Psoas muscle (tissue), 8 donors: ENCODE data around the gene GRID1. TPM values are rescaled to one million over a fixed set of nuclear protein-coding genes. Genes with fewer than 3 reads are reported as not detected.
A peak's percentile ranks its signal among the peaks of the same experiment; 100 is the strongest.

Experiments
- ATAC-seq, 4 donors: fragments of 200-7000 bp; cut with Tn5 transposase; one replicate each; pipeline ENCODE4 v1.9.1; 2020; ENCODE audit warnings: moderate library complexity in 3 of 4, mild to moderate bottlenecking in 2 of 4
- DNase-seq, 2 donors: peaks; one replicate each; pipeline ENCODE4 v3.0.0-alpha.2; 2020
- H3K27ac ChIP-seq: fragments of 200-600 bp; one replicate; pipeline ENCODE4 v1.8.0; 2022
- H3K27me3 ChIP-seq, 3 donors: fragments of 200-600 bp in 1 of 3; one replicate each; pipeline versions ENCODE4 v1.6.1 to v1.8.0; 2013 to 2022; ENCODE audit warnings: low read length in 2 of 3, mild to moderate bottlenecking in 2 of 3, moderate library complexity in 1 of 3; ENCODE audit not compliant: insufficient read depth in 3 of 3
- H3K36me3 ChIP-seq, 2 donors: fragments of 200-600 bp in 1 of 2; one replicate each; pipeline versions ENCODE4 v1.6.1 to v1.8.0; 2013 to 2022; ENCODE audit warnings: low read depth in 1 of 2, mild to moderate bottlenecking in 1 of 2, moderate library complexity in 1 of 2; ENCODE audit not compliant: insufficient read depth in 1 of 2
- H3K4me1 ChIP-seq: fragments of 200-600 bp; one replicate; pipeline ENCODE4 v1.8.0; 2022
- H3K4me3 ChIP-seq: fragments of 200-600 bp; one replicate; pipeline ENCODE4 v1.8.0; 2022; ENCODE audit warnings: mild to moderate bottlenecking
- H3K9me3 ChIP-seq: fragments of 200-600 bp; one replicate; pipeline ENCODE4 v1.8.0; 2022
- CTCF ChIP-seq: fragments of 200-600 bp; IDR thresholded peaks from one replicate; pipeline ENCODE4 v1.8.0; 2022; ENCODE audit warnings: antibody characterized with exemption
- WGBS, 3 donors: extraction: QIAGEN DNeasy Blood & Tissue Kit; methylation state at CpG; one replicate each; pipeline versions ENCODE4 v1.1.6 to v1.1.7; 2013; 5-methylcytosine and 5-hydroxymethylcytosine counted together
- intact Hi-C, 2 donors: fragments of 100-400 bp; cut with DNase I; formaldehyde crosslinking; loops; one replicate each; pipeline versions ENCODE4 v1.11.0 to v1.14.2; 2022
- polyA plus RNA-seq, 3 donors: library from polyadenylated mRNA; stranded (reverse); fragments of 200-250 nt; gene quantifications; one replicate each; pipeline ENCODE4 v1.2.3, GENCODE V29; 2013
- total RNA-seq, 4 donors: library from RNA; stranded (reverse); fragmentation: NEBNext Ultra II Directional in 2 of 4; extraction: Animal tissue kit (Norgen Biotek cat#: 25700) in 2 of 4; gene quantifications; one replicate each; pipeline versions ENCODE4 v1.2.1 to v1.2.4, GENCODE V29; 2021 to 2023
- donor health status: healthy with polysubstance abuse.
- donor health status: DM: no; HTN: no; CAD: no; lungs with moderate emphysema.
- donor health status: Bipolar disorder and iron deficiency.
- donor health status: healthy.
- donor health status: DM: yes; HTN: yes; CAD: no.
- donor health status: DM: no; HTN: no; CAD: no.
- donor health status: DM: no; HTN: no; CAD: no.
- donor health status: DM: yes; HTN: yes; CAD: no.

GRID1 gene
- total and polyA plus RNA-seq, 7 donors = 0.17 to 0.56 (median 0.24) TPM

GRCh38 chr10:85873063-85873462 is 493.5 kb downstream of the GRID1 start:
- no peak overlapping the region for H3K4me3 ChIP-seq
- TF ChIP-seq CTCF = no peak
- ATAC-seq (no peak), DNase-seq (no peak)
- intact Hi-C loops = no loop called here
- no peaks in the 10 kb centered on the region for H3K27me3 ChIP-seq
- no peak overlapping the region for H3K27ac ChIP-seq
- no peaks in the 10 kb centered on the region for H3K4me1 ChIP-seq
- H3K36me3 ChIP-seq = no peaks in the 10 kb centered on the region
- WGBS, 3 donors = 88 to 93% (median 92%) methylated on average over 3 of the region's 3 CpGs
- H3K9me3 ChIP-seq = no peaks in the 10 kb centered on the region

- TF ChIP-seq CTCF = no peak
- intact Hi-C loops = no loop called here
- no peaks in the 10 kb centered on the region for H3K9me3 ChIP-seq
- 78 to 82% (median 80%) methylated on average over 11 of the region's 11 CpGs for WGBS, 3 donors
- H3K27me3 ChIP-seq = no peaks in the 10 kb centered on the region
- H3K36me3 ChIP-seq = no peaks in the 10 kb centered on the region
- peaks cover under 1% of the 10 kb centered on the region for H3K4me1 ChIP-seq
- ATAC-seq (no peak), DNase-seq (no peak)
- no peak overlapping the region for H3K27ac ChIP-seq
- no peak overlapping the region for H3K4me3 ChIP-seq
Measured at GRCh38 chr10:85868627-85869499, 497.7 kb downstream of the GRID1 start.

- Histone ChIP-seq H3K36me3 (no peaks in the 10 kb centered on the region), H3K27me3 (no peaks in the 10 kb centered on the region), H3K9me3 (no peaks in the 10 kb centered on the region), H3K4me1 (peaks cover 9% of the 10 kb centered on the region), H3K27ac (no peak overlapping the region), H3K4me3 (no peak overlapping the region)
- DNase-seq (no peak), ATAC-seq (no peak)
- TF ChIP-seq CTCF = no peak
- intact Hi-C loops = no loop called here
- 79 to 83% (median 82%) methylated on average over 3 of the region's 3 CpGs for WGBS, 3 donors
Measured at GRCh38 chr10:85864868-85865526, 501.6 kb downstream of the GRID1 start.

DNA sequence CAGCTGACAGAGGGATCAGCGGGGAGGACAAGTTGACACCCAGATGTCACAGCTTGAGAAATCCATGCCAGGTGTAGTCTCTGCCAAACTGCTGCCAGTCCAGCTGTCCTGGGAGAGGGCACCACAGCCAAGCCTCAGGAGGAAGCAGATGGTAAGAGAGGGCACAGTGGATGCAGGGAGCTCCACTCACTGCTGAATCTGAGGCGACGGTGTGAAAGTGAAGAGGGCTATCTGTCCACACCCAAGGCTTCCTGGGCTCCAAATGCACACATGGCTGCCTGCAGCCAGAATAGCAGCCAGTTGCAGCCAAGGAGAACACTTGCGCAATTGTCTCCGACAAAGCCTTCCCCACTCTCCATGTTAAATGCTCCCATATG is 502.4 kb downstream of the GRID1 start:
- Histone ChIP-seq H3K9me3 (no peaks in the 10 kb centered on the region), H3K36me3 (no peaks in the 10 kb centered on the region), H3K27me3 (no peaks in the 10 kb centered on the region), H3K4me1 (peaks cover 9% of the 10 kb centered on the region), H3K27ac (no peak overlapping the region), H3K4me3 (no peak overlapping the region)
- 14 to 43% (median 19%) methylated on average over 5 of the region's 5 CpGs for WGBS, 3 donors
- no peak for TF ChIP-seq CTCF
- ATAC-seq (peak; percentile 85 to 97 (median 94)), DNase-seq (peak; percentile 21 to 56)
- intact Hi-C loops = no loop called here
